Sciatic nerve (tissue), 2 donors: ENCODE data around the gene GMPR2. TPM values are rescaled to one million over a fixed set of nuclear protein-coding genes. Genes with fewer than 3 reads are reported as not detected.
"Not testable (repeated sequence)": the region's sequence is repeated elsewhere in the genome, so short reads cannot be mapped to it uniquely, and the experiment has no call there.

Source experiments
- ATAC-seq: fragments of 200-7000 bp; cut with Tn5 transposase; one replicate; pipeline ENCODE4 v1.9.1; 2020; ENCODE audit warnings: mild to moderate bottlenecking, moderate library complexity
- DNase-seq: peaks from one replicate; pipeline ENCODE4 v3.0.0-alpha.2; 2020; ENCODE audit warnings: low spot score
- intact Hi-C: fragments of 100-400 bp; cut with DNase I; formaldehyde crosslinking; loops from one replicate; pipeline ENCODE4 v1.14.2; 2022
- total RNA-seq: library from RNA; stranded (reverse); fragmentation: NEBNext Ultra II Directional; extraction: Animal tissue kit (Norgen Biotek cat#: 25700); gene quantifications from one replicate; pipeline ENCODE4 v1.2.1, GENCODE V29; 2021
- donor health status: DM: no; HTN: no; CAD: no.
- donor health status: DM: no; HTN: no; CAD: no.

GMPR2 gene
- total RNA-seq, 1 donor from 2014 or later = 52.0 TPM

- ATAC-seq = no peak
- DNase-seq = no peak
- intact Hi-C loops = no loop called here
Observed at GRCh38 chr14:24197056-24197450, 35.7 kb upstream of the GMPR2 start.

- intact Hi-C loops = no loop called here
- ATAC-seq = no peak
- no peak for DNase-seq
Observed at GRCh38 chr14:24198814-24199524, 33.8 kb upstream of the GMPR2 start.

- DNase-seq, ATAC-seq, intact Hi-C loops: not testable (repeated sequence)
Observed at GRCh38 chr14:24202538-24202937, 30.2 kb upstream of the GMPR2 start.

- intact Hi-C loops, ATAC-seq, DNase-seq: not testable (repeated sequence)
Observed at GRCh38 chr14:24203249-24203886, 29.4 kb upstream of the GMPR2 start.

- ATAC-seq (no peak), DNase-seq (no peak)
- intact Hi-C loops = no loop called here
Observed at GRCh38 chr14:24204163-24205146, 28.3 kb upstream of the GMPR2 start.

GRCh38 chr14:24206260-24207103 is 26.2 kb upstream of the GMPR2 start:
- ATAC-seq = no peak
- intact Hi-C loops = no loop called here
- no peak for DNase-seq

- ATAC-seq (no peak), DNase-seq (no peak)
- intact Hi-C loops = no loop called here
Observed at GRCh38 chr14:24207104-24207551, 25.6 kb upstream of the GMPR2 start.

- DNase-seq = no peak
- ATAC-seq = no peak
- intact Hi-C loops = no loop called here
Observed at GRCh38 chr14:24207625-24208024, 25.1 kb upstream of the GMPR2 start.

- DNase-seq (no peak), ATAC-seq (no peak)
- intact Hi-C loops = no loop called here
Observed at GRCh38 chr14:24211311-24211710, 21.4 kb upstream of the GMPR2 start.

GRCh38 chr14:24212924-24213865 is 19.5 kb upstream of the GMPR2 start, which contains the start of gene CHMP4A:
TSS of gene CHMP4A (minus strand) at chr14:24213488. CDS start at chr14:24213439, 49 bp downstream.
- intact Hi-C loops = no loop called here
- peak; percentile 95 for DNase-seq
- peak; percentile 95 for ATAC-seq

GRCh38 chr14:24213866-24214662 is 18.7 kb upstream of the GMPR2 start:
- no peak for DNase-seq
- ATAC-seq = no peak
- intact Hi-C loops = no loop called here

GRCh38 chr14:24215495-24216344 is 17.0 kb upstream of the GMPR2 start, which contains the start of gene MDP1:
TSS of gene MDP1 (minus strand) at chr14:24216066. CDS start at chr14:24215955, 111 bp downstream.
- peak; percentile 90 for DNase-seq
- intact Hi-C loops = no loop called here
- ATAC-seq = peak; percentile 88

GRCh38 chr14:24216345-24216699 is 16.4 kb upstream of the GMPR2 start:
- intact Hi-C loops = no loop called here
- ATAC-seq = no peak
- DNase-seq = no peak

- intact Hi-C loops, DNase-seq, ATAC-seq: not testable (repeated sequence)
Observed at GRCh38 chr14:24216876-24217275, 15.9 kb upstream of the GMPR2 start.

GRCh38 chr14:24219080-24219479 is 13.6 kb upstream of the GMPR2 start:
- intact Hi-C loops = no loop called here
- ATAC-seq = no peak

GRCh38 chr14:24219521-24219920 is 13.2 kb upstream of the GMPR2 start:
- DNase-seq = no peak
- intact Hi-C loops = no loop called here
- no peak for ATAC-seq

More at GRCh38 chr14:24219080-24219479, 13.6 kb upstream of the GMPR2 start:
- DNase-seq = no peak
